CD4-positive, alpha-beta T cell treated with Interleukin-10 for 1 hour (primary cell): ENCODE data around the gene KPNA4.
"Not testable (repeated sequence)": the region's sequence is repeated elsewhere in the genome, so short reads cannot be mapped to it uniquely, and the experiment has no call there.

ENCODE experiments used
- DNase-seq: peaks from one replicate; pipeline ENCODE4 v3.0.0-alpha.2; 2020

Gene KPNA4

DNA sequence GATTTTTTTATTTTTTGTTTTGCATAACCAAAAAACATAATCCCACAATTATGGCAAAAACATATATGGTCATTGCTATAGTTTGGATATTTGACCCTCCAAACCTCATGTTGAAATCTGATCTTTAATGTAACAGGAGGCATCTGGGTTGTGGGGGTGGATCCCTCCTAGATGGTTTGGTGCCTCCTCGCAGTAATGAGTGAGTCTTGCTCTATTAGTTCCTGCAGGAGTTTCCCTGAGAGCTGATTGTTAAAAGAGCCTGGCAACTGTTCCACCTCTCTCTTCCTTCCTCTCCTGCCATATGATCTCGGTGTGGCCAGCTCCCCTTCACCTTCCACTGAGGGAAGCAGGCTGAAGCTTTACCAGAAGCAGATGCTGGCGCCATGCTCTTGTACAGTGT is 82.6 kb downstream of the KPNA4 start:
- no peak for DNase-seq

DNA sequence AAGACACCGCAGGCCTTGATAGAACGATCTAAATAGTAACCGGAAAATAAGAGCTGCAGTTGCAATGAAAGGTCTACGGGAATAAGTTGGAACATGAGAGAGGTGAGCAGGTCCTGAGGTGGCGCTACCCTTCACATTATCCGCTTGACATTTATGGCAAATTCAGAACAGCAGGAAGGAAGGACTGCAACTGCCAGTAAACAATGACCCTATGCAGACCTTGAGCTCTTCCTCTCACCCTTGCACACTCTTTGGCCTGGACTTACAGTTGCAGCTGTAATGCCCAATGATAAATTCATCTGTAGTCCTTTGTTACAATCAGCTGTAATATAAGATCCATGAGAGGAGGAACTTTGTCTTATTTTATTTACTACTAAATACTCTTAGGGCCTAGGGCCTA is 83.5 kb downstream of the KPNA4 start:
- DNase-seq, result no peak

DNA sequence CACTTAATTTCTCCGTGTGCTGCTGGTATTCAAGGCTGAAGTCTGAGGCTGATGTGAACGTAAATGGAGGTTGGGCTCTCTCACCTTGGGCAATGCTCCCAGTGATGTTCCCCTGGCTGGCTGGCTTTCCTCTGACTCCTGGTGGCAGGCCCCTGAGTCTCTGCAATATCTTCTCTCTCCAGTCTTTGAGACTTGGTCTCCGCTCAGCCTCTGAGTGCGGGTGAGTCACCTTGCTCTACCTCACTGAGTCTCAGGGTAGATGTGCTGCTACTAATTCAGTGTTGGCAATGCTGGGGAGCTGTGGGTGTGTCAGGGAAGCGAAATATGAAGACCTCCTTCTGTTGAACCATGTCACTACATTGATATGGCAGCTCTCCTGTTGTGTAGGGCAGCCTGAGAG is 84.4 kb downstream of the KPNA4 start:
- DNase-seq, result no peak

DNA sequence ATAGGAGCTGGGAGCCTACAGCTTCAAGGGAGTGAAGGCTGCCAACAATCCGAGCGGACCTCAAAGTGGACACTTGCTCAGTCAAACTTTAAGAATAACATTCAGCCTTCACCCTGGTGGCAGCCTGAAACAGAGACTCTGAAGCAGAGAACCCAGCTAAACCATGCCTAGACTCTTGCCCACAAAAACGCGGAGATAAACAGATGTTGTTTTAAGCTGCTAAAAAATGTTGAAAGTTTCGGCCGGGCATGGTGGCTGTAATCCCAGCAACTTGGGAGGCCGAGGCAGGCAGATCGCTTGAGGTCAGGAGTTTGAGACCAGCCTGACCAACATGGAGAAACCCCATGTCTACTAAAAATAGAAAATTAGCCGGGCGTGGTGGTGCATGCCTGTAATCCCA is 86.0 kb downstream of the KPNA4 start:
- no peak for DNase-seq

DNA sequence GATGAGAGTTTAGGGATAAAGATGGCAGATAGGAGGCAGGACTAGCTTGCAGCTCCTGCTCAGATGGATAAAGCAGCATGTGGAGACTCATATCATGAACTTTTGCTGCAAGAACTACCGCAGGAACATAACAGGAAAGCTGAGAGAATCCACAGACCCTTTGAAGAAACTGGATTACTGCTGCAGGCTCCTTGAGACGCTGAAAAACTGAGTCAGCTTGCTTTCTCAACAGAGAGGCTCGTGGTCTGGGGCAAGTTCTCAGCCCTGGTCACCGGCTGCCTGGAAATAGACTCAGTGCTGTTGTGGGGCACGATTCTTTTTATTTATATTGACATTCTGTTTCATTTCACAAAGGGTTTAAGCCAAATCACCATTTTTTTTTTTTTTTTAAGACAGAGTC is 87.0 kb downstream of the KPNA4 start:
- no peak for DNase-seq

GRCh38 chr3:160477750-160478149 is 87.6 kb downstream of the KPNA4 start:
- no peak for DNase-seq

DNA sequence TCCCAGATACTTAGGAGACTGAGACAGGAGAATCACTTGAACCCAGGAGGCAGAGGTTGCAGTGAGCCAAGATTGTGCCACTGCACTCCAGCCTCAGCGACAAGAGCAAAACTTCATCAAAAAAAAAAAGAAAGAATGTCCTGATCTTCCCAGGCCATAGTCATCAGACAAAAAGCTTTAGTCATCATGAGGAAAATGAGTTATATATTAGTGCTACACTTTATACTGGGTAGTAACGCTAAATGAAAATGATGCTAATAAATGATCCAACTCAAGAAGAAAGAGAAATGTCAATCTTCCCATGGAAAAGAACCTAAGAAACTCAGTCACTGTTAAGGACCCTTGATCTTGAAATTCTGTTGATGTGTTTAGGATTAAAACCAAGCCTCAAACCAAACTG is 89.5 kb downstream of the KPNA4 start:
- DNase-seq, result no peak

DNA sequence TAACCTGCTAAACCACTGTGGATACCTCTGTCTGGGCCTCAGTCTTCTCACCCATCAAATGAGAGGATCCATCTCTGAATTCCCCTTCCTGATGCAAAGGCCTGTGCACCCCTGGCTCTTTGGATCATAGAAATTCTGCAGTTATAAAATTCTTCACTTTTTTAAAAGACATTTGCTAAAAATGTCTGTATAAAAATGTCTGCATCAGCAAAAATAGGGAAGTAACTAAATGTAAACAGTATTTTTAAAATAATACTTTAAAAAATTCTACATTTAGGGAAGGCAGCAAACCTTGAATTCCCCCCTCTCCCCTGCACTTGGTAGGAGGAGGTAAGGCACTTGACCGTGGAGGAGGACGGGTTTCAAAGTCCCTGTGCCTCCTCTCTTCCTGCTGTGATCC is 90.2 kb downstream of the KPNA4 start:
- no peak for DNase-seq

GRCh38 chr3:160474416-160474838 is 90.9 kb downstream of the KPNA4 start:
- no peak for DNase-seq

DNA sequence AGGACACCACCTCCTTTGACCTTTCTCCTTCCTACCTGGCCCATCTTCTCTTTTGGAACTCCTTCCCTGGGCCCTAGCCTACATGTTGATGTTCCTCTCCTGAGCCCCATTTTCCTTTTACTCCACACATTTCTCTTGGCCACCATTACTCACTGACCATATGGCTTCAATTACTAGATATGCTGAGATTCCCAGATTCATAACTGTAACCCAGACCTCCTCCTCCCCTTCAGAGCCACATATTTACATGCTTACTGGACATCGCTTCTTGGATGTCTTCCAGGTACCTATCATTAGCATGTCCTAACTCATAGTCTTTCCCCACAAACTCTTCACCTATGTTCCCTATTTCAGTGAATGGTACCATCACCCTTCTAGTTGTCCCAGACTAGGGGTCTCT is 91.4 kb downstream of the KPNA4 start:
- DNase-seq, result no peak

DNA sequence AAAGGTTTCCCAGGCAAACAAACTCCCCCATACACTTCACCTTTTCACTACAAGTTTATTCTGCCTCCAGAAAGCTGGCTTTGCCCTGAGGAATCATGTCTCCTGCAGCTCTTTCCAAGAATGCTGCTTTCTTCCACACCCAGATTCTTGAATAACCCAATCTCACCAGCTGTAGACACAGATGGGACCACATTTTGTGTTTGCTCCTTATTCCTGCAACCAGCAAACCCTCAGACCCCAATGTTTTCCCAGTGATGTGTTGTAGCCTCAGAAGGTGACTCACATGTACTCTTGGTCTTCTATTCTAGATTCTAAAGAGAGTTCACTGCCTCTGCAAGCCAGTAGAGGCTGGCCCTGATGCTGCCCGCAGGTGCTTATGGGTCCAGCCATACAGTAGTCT is 92.2 kb downstream of the KPNA4 start:
- DNase-seq, result no peak

DNA sequence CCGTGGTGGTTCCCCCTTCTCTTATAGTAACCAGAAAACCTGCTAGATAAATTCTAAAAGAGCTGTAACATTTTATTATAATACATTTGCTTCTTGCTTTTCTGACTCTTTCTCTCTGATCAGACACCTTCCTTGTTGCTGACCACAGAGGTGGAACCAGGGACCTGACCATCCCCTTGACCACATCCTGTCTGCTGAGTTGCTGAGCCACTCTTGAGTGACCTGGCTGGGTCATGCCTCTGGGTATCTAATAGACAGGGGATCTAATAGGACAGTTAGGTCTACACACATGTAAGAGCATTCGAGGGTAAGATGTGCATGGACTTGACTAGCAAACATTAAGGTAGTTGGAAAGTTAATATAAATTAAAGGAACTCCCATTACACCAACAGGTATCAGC is 93.0 kb downstream of the KPNA4 start:
- no peak for DNase-seq

- no peak for DNase-seq
Observed at GRCh38 chr3:160471892-160472291, 93.5 kb downstream of the KPNA4 start.

GRCh38 chr3:160470181-160470580 is 95.2 kb downstream of the KPNA4 start:
- DNase-seq, result no peak

DNA sequence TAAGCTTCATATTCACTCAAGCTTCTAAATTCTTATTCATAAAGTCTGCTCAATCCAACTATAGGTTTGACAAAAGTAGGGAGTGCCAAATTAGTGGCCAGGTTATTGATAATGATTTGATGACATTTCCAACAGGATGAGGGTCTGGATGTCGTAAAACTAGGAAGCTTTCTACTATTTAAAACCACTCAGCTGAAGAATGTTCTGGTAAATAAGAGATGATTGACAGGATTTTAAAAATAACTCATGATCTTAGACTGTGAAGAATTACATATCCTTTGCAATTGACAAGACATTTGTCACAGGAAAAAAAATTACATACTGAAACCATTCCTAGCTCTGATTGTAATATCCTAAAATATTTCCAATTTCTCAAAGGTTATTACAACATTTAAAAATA is 100.4 kb downstream of the KPNA4 start:
- no peak for DNase-seq

GRCh38 chr3:160464321-160464720 is 101.0 kb downstream of the KPNA4 start:
- no peak for DNase-seq

DNA sequence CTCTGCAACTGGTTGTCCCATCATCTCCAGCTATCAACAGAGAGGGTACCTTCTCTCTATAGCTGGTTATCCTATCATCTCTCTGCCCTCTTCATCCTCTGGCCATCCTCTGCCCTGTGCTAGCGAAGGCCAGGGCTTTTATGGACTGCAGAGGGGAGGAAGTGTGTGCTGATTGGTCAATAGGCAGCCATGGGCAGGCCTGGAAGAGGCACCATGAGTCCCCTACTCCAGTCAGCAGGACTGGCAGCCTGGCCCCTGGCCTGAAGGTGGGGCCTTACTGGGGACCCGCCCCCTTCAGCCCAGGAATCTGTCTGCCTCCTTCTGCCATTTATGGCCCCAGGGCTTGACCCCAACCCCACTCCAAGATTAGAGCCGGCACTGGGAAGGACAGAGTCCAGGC is 105.3 kb downstream of the KPNA4 start:
- no peak for DNase-seq

DNA sequence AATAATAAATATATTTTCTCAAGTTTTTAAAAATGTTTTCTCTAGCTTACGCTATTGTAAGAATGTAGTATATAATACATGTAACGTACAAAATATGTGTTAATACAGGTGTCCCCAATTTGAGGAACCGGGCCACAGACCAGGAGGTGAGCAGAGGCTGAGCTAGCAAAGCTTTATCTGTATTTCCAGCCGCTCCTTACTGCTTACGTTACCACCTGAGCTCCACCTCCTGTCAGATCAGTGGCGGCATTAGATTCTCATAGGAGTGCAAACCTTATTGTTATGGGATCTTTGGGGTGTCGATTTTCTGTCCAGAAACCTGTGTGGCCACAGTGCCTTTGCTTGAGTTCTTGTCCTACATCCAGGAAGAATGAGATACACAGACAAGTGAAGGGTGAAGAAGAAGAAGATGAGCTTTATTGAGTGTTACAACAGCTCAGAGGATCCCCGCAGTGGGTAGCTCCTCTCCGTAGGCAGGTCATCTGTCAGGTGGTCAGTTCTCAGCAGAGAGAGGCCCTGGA is 105.9 kb downstream of the KPNA4 start:
- no peak for DNase-seq

GRCh38 chr3:160458151-160458550 is 107.2 kb downstream of the KPNA4 start:
- no peak for DNase-seq

- no peak for DNase-seq
Observed at GRCh38 chr3:160455846-160456245, 109.5 kb downstream of the KPNA4 start.

DNA sequence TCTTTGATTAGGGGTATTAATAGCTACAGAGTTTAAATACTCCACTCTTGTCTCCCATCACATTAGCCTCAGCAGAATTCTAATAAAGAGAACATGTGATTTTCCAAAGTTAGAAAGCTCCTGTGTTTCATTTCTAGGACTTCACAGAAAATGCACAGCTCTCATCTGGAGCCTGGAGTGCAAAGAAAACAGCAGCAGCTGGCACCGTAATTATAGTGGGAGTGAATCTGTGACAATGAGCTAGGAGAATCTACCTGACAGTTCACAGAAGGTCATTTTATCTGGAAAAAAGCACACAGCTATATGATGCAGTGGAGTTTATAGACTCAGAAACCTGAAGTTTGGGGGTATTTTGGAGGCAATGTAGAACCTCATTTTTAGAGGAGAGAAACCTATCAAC is 110.4 kb downstream of the KPNA4 start:
- no peak for DNase-seq

DNA sequence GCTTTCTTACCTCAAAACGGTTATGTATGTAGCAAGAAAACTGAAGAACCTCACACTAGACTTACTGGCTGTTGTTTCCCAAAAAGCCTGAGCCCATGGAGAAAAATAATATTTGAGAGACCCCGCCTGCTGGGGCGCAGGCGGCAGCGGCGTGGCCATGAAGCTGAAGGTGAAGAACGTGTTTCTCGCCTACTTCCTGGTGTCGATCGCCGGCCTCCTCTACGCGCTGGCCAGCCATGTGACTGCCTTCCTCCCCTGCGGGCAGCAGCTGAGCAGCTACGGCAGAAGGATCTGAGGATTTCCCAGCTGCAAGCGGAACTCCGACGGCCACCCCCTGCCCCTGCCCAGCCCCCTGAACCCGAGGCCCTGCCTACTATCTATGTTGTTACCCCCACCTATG is 113.1 kb downstream of the KPNA4 start:
- not testable (repeated sequence) for DNase-seq

DNA sequence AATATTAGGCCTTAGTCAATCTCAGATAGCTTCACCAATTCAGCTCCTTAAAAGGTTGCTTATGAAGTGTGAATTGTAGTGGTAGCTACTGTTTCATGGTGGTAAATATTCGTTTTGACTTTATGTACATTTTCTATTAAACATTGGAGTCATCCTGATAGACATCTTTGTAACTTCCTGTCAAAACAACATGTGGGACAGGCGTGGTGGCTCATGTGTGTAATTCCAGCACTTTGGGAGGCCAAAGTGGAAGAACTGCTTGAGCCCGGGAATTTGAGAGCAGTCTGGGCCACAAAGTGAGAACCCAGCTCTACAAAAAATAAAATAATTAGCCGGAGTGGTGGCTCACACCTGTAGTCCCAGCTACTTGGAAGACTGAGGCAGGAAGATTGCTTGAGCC is 113.8 kb downstream of the KPNA4 start:
- DNase-seq, result no peak

DNA sequence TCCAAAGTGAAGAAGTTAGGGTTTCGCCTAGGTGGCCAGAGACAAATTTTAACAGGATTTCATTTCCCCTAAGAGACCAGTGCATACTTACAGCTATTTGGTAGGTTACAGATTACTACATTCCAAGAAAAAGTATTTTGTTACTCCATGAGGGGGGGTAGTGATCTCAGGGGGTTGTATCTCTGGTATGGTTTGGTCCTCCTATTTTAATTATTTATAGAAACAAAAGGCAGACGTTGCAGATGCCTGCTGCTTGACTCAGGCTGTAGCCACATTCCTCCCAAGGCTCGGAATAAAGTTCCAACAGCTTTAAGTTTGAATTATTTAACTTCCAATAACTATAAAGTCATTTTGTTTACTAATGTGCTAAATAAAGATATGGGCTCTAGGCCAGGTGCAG is 114.5 kb downstream of the KPNA4 start:
- no peak for DNase-seq

DNA sequence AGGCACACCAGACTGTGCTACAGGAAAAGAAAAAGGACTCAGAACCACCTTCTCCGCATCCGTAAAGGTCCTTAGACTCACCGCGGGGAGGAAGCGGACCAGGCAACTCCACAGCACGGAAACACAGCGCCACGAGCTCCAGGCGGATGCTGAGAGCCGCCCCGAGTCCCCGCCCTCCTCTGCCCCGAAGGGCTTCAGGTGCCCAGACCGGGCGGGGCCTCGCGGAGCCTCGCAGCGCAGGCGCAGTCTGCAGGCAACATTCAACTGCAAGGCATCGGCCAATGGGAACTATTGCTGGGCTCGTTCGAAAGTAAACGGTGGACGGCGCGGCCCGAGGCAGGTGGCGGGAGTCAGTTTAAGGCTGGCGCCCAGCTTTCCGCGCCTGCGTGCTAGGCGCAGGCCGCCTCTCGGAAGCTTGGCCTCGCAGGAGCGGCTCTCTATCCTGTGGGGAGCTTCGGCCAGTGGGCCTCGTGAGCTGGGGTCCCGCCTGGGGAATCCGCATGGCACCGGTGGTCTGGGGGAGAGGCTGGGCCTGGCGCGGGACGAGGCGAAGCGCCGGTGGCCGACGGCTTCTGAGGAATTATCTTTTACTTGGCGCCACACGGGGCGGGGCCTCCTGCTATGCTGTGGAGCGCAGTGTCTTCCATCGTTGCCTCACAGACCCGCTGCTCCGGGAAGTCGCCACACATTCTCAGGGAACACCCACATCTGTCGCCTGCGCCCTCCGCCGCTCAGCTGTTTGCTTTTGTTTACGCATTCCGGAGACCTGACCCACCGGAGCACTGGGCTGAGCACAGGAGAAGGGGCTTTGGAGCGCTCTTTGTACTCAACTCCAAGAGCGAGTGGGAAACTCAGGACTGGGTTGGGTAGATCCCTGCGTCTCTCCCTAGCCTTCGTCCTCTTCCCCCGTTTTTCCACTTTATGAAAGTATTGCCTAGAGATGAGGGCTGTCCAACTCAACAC is 115.5 kb downstream of the KPNA4 start, which contains the start of gene TRIM59:
TRIM59 (minus strand) TSS at position 151 of the 963 bp plus-strand sequence. CDS start 10,603 bp downstream, outside the sequence.
- DNase-seq, result peak; percentile 98
